CD14-positive monocyte (primary cell): ENCODE measurements around the gene TBC1D13. TPM values are rescaled to one million over a fixed set of nuclear protein-coding genes. Genes with fewer than 3 reads are reported as not detected.

ENCODE experiments used
- DNase-seq, 3 donors: peaks; one replicate each; pipeline ENCODE4 v3.0.0-alpha.2; 2011 to 2022
- H2AFZ ChIP-seq: 2 replicates; pipeline ENCODE4 v1.6.0; 2012; ENCODE audit warnings: mild to moderate bottlenecking, low read depth, low read length, inconsistent platforms; ENCODE audit not compliant: insufficient read depth, poor library complexity, severe bottlenecking
- H3K27ac ChIP-seq, 2 donors: 1 replicate in 1 of 2; 2 replicates in 1 of 2; pipeline ENCODE4 v1.5.1; 2012 to 2013; ENCODE audit warnings: low read length in 2 of 2, control low read depth in 1 of 2, inconsistent platforms in 1 of 2, low read depth in 1 of 2, mild to moderate bottlenecking in 1 of 2
- H3K27me3 ChIP-seq, 2 donors: one replicate each; pipeline versions ENCODE4 v1.6.0 to v1.6.1; 2011 to 2013; ENCODE audit warnings: low read length in 2 of 2; ENCODE audit not compliant: control insufficient read depth in 2 of 2, insufficient read depth in 2 of 2
- H3K36me3 ChIP-seq, 2 donors: replicated peaks in 1 of 2; 1 replicate in 1 of 2; 2 replicates in 1 of 2; pipeline versions ENCODE4 v1.5.1 to v1.6.1; 2012 to 2013; ENCODE audit warnings: low read length in 2 of 2, control low read depth in 1 of 2, inconsistent platforms in 1 of 2, mild to moderate bottlenecking in 1 of 2; ENCODE audit not compliant: insufficient read depth in 2 of 2, control insufficient read depth in 1 of 2
- H3K4me1 ChIP-seq, 2 donors: 1 replicate in 1 of 2; 2 replicates in 1 of 2; pipeline versions ENCODE4 v1.5.1 to v1.6.1; 2012 to 2013; ENCODE audit warnings: low read length in 2 of 2, control low read depth in 1 of 2, inconsistent platforms in 1 of 2, mild to moderate bottlenecking in 1 of 2, moderate library complexity in 1 of 2; ENCODE audit not compliant: insufficient read depth in 2 of 2, control insufficient read depth in 1 of 2
- H3K4me2 ChIP-seq: replicated peaks from 2 replicates; pipeline ENCODE3; 2012; ENCODE audit warnings: low read length, moderate library complexity, mild to moderate bottlenecking; ENCODE audit not compliant: poor library complexity, severe bottlenecking; ENCODE audit errors: extremely low read depth
- H3K4me3 ChIP-seq, 3 experiments: fragments of 200-600 bp in 1 of 3; sonication (generic) in 1 of 3; replicated peaks in 1 of 3; 1 replicate in 2 of 3; 2 replicates in 1 of 3; pipeline ENCODE4 v1.5.1; 2011 to 2013; ENCODE audit warnings: low read length in 3 of 3, mild to moderate bottlenecking in 3 of 3, control low read depth in 2 of 3, low read depth in 2 of 3, inconsistent platforms in 1 of 3, moderate library complexity in 1 of 3
- H3K79me2 ChIP-seq: 2 replicates; pipeline ENCODE4 v1.6.0; 2012; ENCODE audit warnings: mild to moderate bottlenecking, control low read depth, inconsistent platforms, low read length, moderate library complexity; ENCODE audit not compliant: insufficient read depth
- H3K9ac ChIP-seq: 2 replicates; pipeline ENCODE4 v1.6.0; 2017; ENCODE audit warnings: low read length, mild to moderate bottlenecking; ENCODE audit not compliant: insufficient read depth, poor library complexity, severe bottlenecking
- H3K9me3 ChIP-seq, 2 donors: replicated peaks in 1 of 2; 1 replicate in 1 of 2; 2 replicates in 1 of 2; pipeline versions ENCODE4 v1.5.1 to v1.6.1; 2012 to 2013; ENCODE audit warnings: low read length in 2 of 2, control low read depth in 1 of 2; ENCODE audit not compliant: control insufficient read depth in 1 of 2, insufficient read depth in 1 of 2
- H4K20me1 ChIP-seq: 2 replicates; pipeline ENCODE4 v1.6.0; 2012; ENCODE audit warnings: mild to moderate bottlenecking, low read length, control low read depth, moderate library complexity; ENCODE audit not compliant: insufficient read depth
- H3K27ac Mint-ChIP-seq, 7 donors: one replicate each; pipeline ENCODE4 v1.8.0; 2020; ENCODE audit warnings: mild to moderate bottlenecking in 7 of 7, mixed read lengths in 7 of 7, moderate library complexity in 6 of 7, inconsistent platforms in 2 of 7
- H3K27me3 Mint-ChIP-seq, 3 donors: one replicate each; pipeline ENCODE4 v1.8.0; 2021 to 2022; ENCODE audit warnings: low read depth in 3 of 3, mild to moderate bottlenecking in 3 of 3, mixed read lengths in 3 of 3, moderate library complexity in 3 of 3, inconsistent platforms in 1 of 3
- H3K36me3 Mint-ChIP-seq, 2 donors: one replicate each; pipeline ENCODE4 v1.8.0; 2020; ENCODE audit warnings: mixed read lengths in 2 of 2, inconsistent platforms in 1 of 2, mild to moderate bottlenecking in 1 of 2
- H3K4me1 Mint-ChIP-seq: one replicate; pipeline ENCODE4 v1.8.0; 2020; ENCODE audit warnings: mild to moderate bottlenecking, mixed read lengths
- H3K4me3 Mint-ChIP-seq, 2 donors: one replicate each; pipeline ENCODE4 v1.8.0; 2020; ENCODE audit warnings: mild to moderate bottlenecking in 2 of 2, mixed read lengths in 2 of 2, moderate library complexity in 1 of 2
- H3K9me3 Mint-ChIP-seq, 7 donors: one replicate each; pipeline ENCODE4 v1.8.0; 2020 to 2022; ENCODE audit warnings: mixed read lengths in 7 of 7, mild to moderate bottlenecking in 6 of 7, moderate library complexity in 6 of 7, inconsistent platforms in 2 of 7
- WGBS: methylation state at CpG from one replicate; pipeline ENCODE4 v1.1.5; 2013; ENCODE audit warnings: missing lambda C conversion rate; ENCODE audit not compliant: insufficient coverage; 5-methylcytosine and 5-hydroxymethylcytosine counted together
- intact Hi-C, 2 donors: fragments of 100-400 bp; cut with micrococcal nuclease; formaldehyde crosslinking; loops; one replicate each; pipeline versions ENCODE4 v1.15.0 to v1.15.1; 2023
- polyA plus RNA-seq, 3 donors: library from polyadenylated mRNA; depleted of rRNA in 1 of 3; unstranded in 2 of 3; stranded (reverse) in 1 of 3; fragments of 300-500 nt in 2 of 3; fragments of >200 nt in 1 of 3; fragmentation: Illumina TruSeq in 2 of 3; gene quantifications; 1 replicate in 2 of 3; 2 replicates in 1 of 3; pipeline ENCODE4 v1.2.3, GENCODE V29; 2012 to 2021
- TF ChIP-seq, protein P1 (sequence below): fragments of 200-600 bp; IDR thresholded peaks from one replicate; pipeline ENCODE4 v1.8.0; 2022; ENCODE audit warnings: antibody characterized with exemption, mild to moderate bottlenecking

Gene TBC1D13
- polyA plus RNA-seq, 3 donors, result 9.9 to 16.8 (median 13.8) TPM

- intact Hi-C loops, result loop anchor here in 1 of 2 donors (5.0 kb wide), 1 partner anchor 111 kb away; the partner anchor contains the start of genes KYAT1 and LRRC8A
- TF ChIP-seq, protein P1, sequence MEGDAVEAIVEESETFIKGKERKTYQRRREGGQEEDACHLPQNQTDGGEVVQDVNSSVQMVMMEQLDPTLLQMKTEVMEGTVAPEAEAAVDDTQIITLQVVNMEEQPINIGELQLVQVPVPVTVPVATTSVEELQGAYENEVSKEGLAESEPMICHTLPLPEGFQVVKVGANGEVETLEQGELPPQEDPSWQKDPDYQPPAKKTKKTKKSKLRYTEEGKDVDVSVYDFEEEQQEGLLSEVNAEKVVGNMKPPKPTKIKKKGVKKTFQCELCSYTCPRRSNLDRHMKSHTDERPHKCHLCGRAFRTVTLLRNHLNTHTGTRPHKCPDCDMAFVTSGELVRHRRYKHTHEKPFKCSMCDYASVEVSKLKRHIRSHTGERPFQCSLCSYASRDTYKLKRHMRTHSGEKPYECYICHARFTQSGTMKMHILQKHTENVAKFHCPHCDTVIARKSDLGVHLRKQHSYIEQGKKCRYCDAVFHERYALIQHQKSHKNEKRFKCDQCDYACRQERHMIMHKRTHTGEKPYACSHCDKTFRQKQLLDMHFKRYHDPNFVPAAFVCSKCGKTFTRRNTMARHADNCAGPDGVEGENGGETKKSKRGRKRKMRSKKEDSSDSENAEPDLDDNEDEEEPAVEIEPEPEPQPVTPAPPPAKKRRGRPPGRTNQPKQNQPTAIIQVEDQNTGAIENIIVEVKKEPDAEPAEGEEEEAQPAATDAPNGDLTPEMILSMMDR, result no peak
- Mint-ChIP-seq H3K36me3 (peaks cover 6 to 13% of the 10 kb centered on the region in 2 donors), H3K27me3 (peaks cover 3 to 4% (median 3%) of the 10 kb centered on the region in 3 donors), H3K27ac (peak overlapping the region; percentile 91 to 95 (median 93)), H3K4me3 (peak overlapping the region; percentile 98), H3K9me3 (peaks cover 3 to 15% (median 11%) of the 10 kb centered on the region in 7 donors), H3K4me1 (peaks cover 26% of the 10 kb centered on the region)
- H3K79me2 ChIP-seq, result peaks cover 30% of the 10 kb centered on the region
- H3K9me3 ChIP-seq, result peaks cover 7 to 10% of the 10 kb centered on the region in 2 donors
- peak overlapping the region; percentile 41 to 93 for H3K27ac ChIP-seq
- H3K4me2 ChIP-seq, result peak overlapping the region; percentile 94
- no peaks in the 10 kb centered on the region for H4K20me1 ChIP-seq
- 0% methylated on average over 22 of the region's 28 CpGs for WGBS
- no peaks in the 10 kb centered on the region for H3K27me3 ChIP-seq
- peak overlapping the region; percentile 94 for H3K9ac ChIP-seq
- peak overlapping the region; percentile 70 to 97 (median 90) for H3K4me3 ChIP-seq
- H2AFZ ChIP-seq, result peak overlapping the region; percentile 98
- no peak for DNase-seq
- H3K36me3 ChIP-seq, result peaks cover 2 to 7% of the 10 kb centered on the region in 2 donors
- H3K4me1 ChIP-seq, result peaks cover 8 to 25% of the 10 kb centered on the region in 2 donors
Observed at GRCh38 chr9:128771094-128771721, 15.8 kb upstream of the TBC1D13 start.

DNA sequence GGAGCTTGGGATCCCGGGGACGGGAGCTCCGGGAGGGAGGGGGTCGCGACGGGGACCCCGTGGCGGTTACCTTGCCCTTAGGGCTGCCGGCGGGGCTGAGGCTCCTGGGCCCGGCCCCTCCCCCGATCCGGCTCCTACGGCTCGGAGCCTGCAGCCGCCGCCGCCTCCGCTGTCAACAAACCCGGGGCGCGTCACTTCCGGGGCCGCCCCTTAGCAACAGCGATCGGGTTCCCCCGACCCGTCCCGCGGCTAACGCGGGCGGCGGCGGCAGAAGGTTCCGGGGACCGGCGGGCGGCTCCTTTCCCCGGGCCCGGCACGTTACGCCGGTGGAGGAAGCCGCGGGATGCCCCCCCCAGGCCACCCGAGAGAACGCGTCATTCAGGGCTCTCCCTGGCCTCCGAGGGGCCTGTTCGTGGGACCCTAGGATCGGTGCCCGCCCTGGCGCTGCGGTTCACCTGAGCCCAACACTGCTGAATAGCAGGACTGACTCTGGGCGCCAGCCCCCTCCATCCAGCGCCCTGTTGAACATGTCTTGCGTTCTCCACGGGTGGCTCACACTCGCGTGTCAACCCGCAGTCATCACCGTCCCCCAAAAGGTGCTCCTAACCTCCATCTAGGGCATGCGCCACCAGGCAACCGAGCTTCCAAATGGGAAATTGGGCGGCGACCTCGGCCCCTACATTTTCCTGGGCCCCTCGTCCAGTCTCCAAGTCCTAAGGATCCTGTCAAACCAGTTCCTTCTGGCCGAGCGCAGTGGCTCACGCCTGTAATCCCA lies 15.1 kb upstream of the TBC1D13 start, which contains the start of gene ZER1:
Gene ZER1 (minus strand): TSS at position 183 of the 775 bp plus-strand sequence. CDS start 16,362 bp downstream, outside the sequence.
- peaks cover 2 to 7% of the 10 kb centered on the region in 2 donors for H3K36me3 ChIP-seq
- peak within 1 kb of the TSS; percentile 98 for H3K4me3 Mint-ChIP-seq
- peaks cover 30% of the 10 kb centered on the region for H3K79me2 ChIP-seq
- WGBS, result under 1% methylated on average over 72 of the region's 72 CpGs
- H4K20me1 ChIP-seq, result no peaks in the 10 kb centered on the region
- H3K27ac Mint-ChIP-seq, result peak within 1 kb of the TSS; percentile 91 to 96 (median 95)
- DNase-seq, result peak; percentile 87 to 92 (median 89)
- peaks cover 3 to 4% (median 3%) of the 10 kb centered on the region in 3 donors for H3K27me3 Mint-ChIP-seq
- TF ChIP-seq, protein P1, result no peak
- H3K4me3 ChIP-seq, result peak within 1 kb of the TSS; percentile 70 to 97 (median 90)
- H3K9ac ChIP-seq, result peak within 1 kb of the TSS; percentile 94
- peaks cover 8 to 25% of the 10 kb centered on the region in 2 donors for H3K4me1 ChIP-seq
- intact Hi-C loops, result loop anchor here (1.0 to 5.0 kb wide), 3 partner anchors 15 to 110 kb away; partner anchors contain the start of genes TBC1D13 (in 2 of the 2), KYAT1 (in 1 of the 2) and LRRC8A (in 1 of the 2)
- H3K9me3 ChIP-seq, result peaks cover 8 to 13% of the 10 kb centered on the region in 2 donors
- H3K4me1 Mint-ChIP-seq, result peaks cover 26% of the 10 kb centered on the region
- peak within 1 kb of the TSS; percentile 85 to 93 for H3K27ac ChIP-seq
- H3K4me2 ChIP-seq, result peak within 1 kb of the TSS; percentile 94
- H3K27me3 ChIP-seq, result no peaks in the 10 kb centered on the region
- peak within 1 kb of the TSS; percentile 98 for H2AFZ ChIP-seq
- H3K9me3 Mint-ChIP-seq, result peaks cover 3 to 21% (median 15%) of the 10 kb centered on the region in 7 donors
- H3K36me3 Mint-ChIP-seq, result peaks cover 6 to 13% of the 10 kb centered on the region in 2 donors
